ENCODE measurements around the gene EPB41. TPM values are rescaled to one million over a fixed set of nuclear protein-coding genes. Genes with fewer than 3 reads are reported as not detected.

The EPB41 gene
- total and polyA plus RNA-seq, 2 of the 8 experiments (the other 6 are each of a cell fraction or from before 2014, with no cell fraction given) = 36.7 to 109 TPM

DNA sequence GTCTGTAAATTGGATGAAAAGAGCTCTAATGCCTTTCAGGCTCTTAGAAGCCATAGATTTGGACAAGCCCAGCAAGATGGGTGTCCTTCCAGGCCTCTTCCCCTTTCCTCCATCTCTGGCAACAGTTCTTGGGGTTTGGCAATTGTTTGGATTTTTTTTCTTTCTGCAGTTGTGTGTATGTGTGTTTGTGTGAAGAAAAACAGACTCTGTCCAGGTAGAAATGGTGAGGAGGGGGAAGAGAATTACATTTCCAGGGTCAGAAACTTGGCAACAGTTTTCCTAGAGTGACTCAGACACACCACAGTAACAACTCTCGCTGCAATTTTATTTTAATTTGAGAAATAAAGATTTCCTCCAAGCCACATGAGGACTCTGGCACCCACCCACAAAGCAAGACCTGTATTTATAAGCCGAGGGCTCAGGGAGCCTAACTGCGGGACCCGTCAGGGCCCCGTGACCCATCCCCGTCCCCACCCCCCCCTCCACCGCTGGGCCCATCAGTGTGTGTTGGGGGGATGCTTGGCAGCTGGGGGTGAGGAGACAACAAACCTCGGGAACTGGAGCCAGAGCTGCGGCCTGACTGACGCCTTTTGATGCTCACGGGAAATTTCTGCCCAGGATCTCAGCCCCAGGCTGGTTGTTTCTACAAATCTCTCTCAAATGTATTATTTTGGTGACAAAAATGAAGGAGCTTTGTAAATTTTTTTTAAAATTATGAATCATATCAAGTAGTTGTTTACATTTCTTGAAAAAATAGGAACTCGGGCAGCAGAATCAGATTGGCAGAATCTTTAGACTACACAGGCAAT lies 205.0 kb downstream of the EPB41 start (continued):
- no peak for TF ChIP-seq EZH2 (IDR thresholded peaks at IDR 0.05; ENCODE audit: low read depth, low read length, severe bottlenecking)
- no peak for TF ChIP-seq SP4 (IDR thresholded peaks at IDR 0.05; ENCODE audit: low read length)
- no peak for TF ChIP-seq SUZ12 (IDR thresholded peaks at IDR 0.05; ENCODE audit: low read length)
